ENCODE measurements around the gene ROBO4.

ROBO4 gene

GRCh38 chr11:124897674-124898262, at the start of gene ROBO4:
Gene ROBO4 (minus strand): TSS chr11:124897865. CDS start chr11:124897795, 70 bp downstream.
- no peak within 1 kb of the TSS for H3K9ac ChIP-seq (ENCODE audit: low read length)
- H3K36me3 ChIP-seq (replicated peaks; ENCODE audit: insufficient read depth, low read length) = no peaks in the 10 kb centered on the region
- no peak for DNase-seq
- H4K20me1 ChIP-seq (ENCODE audit: insufficient read depth, low read length) = no peaks in the 10 kb centered on the region
- no peak for TF ChIP-seq CTCF (IDR thresholded peaks at IDR 0.05; ENCODE audit: low read length)
- no peak for TF ChIP-seq EZH2phosphoT487 (IDR thresholded peaks at IDR 0.05; ENCODE audit: low read length)
- TF ChIP-seq EZH2 (optimal IDR thresholded peaks at IDR 0.05; ENCODE audit: low read depth, low read length) = no peak
- H3K9me3 ChIP-seq (replicated peaks; ENCODE audit: insufficient read depth, low read length) = no peaks in the 10 kb centered on the region
- no peaks in the 10 kb centered on the region for H3K79me2 ChIP-seq (ENCODE audit: low read length)
- H3K4me3 ChIP-seq (ENCODE audit: low read length) = no peak within 1 kb of the TSS
- H3K9me2 ChIP-seq (replicated peaks; ENCODE audit: insufficient read depth, low read length) = no peaks in the 10 kb centered on the region
- H3K4me1 ChIP-seq (ENCODE audit: low read length) = no peaks in the 10 kb centered on the region
- H3K27me3 ChIP-seq (replicated peaks; ENCODE audit: insufficient read depth, low read length) = no peaks in the 10 kb centered on the region
- H3F3A ChIP-seq (ENCODE audit: insufficient read depth, low read length) = no peaks in the 10 kb centered on the region
- no peak within 1 kb of the TSS for H3K4me2 ChIP-seq (ENCODE audit: low read depth, low read length)
- H3K27ac ChIP-seq (ENCODE audit: low read length) = no peak within 1 kb of the TSS
- no peak within 1 kb of the TSS for H2AFZ ChIP-seq (ENCODE audit: low read length)

- Histone ChIP-seq H3K4me2 (ENCODE audit: low read depth, low read length) (no peak overlapping the region), H3F3A (ENCODE audit: insufficient read depth, low read length) (no peaks in the 10 kb centered on the region), H3K9ac (ENCODE audit: low read length) (no peak overlapping the region), H3K27me3 (replicated peaks; ENCODE audit: insufficient read depth, low read length) (no peaks in the 10 kb centered on the region), H3K79me2 (ENCODE audit: low read length) (no peaks in the 10 kb centered on the region), H4K20me1 (ENCODE audit: insufficient read depth, low read length) (no peaks in the 10 kb centered on the region), H3K9me2 (replicated peaks; ENCODE audit: insufficient read depth, low read length) (no peaks in the 10 kb centered on the region), H3K36me3 (replicated peaks; ENCODE audit: insufficient read depth, low read length) (no peaks in the 10 kb centered on the region), H3K9me3 (replicated peaks; ENCODE audit: insufficient read depth, low read length) (no peaks in the 10 kb centered on the region), H3K4me1 (ENCODE audit: low read length) (no peaks in the 10 kb centered on the region), H3K4me3 (ENCODE audit: low read length) (no peak overlapping the region), H2AFZ (ENCODE audit: low read length) (no peak overlapping the region), H3K27ac (ENCODE audit: low read length) (no peak overlapping the region)
- DNase-seq = no peak
- no peak for TF ChIP-seq EZH2phosphoT487 (IDR thresholded peaks at IDR 0.05; ENCODE audit: low read length)
- no peak for TF ChIP-seq CTCF (IDR thresholded peaks at IDR 0.05; ENCODE audit: low read length)
- no peak for TF ChIP-seq EZH2 (optimal IDR thresholded peaks at IDR 0.05; ENCODE audit: low read depth, low read length)
Observed at GRCh38 chr11:124946735-124947141, 49.1 kb upstream of the ROBO4 start.

GRCh38 chr11:124945826-124946225, 48.2 kb upstream of the ROBO4 start:
- no peak overlapping the region for H2AFZ ChIP-seq (ENCODE audit: low read length)
- no peak overlapping the region for H3K4me3 ChIP-seq (ENCODE audit: low read length)
- no peaks in the 10 kb centered on the region for H3K4me1 ChIP-seq (ENCODE audit: low read length)
- no peaks in the 10 kb centered on the region for H3K36me3 ChIP-seq (replicated peaks; ENCODE audit: insufficient read depth, low read length)
- H3K9me2 ChIP-seq (replicated peaks; ENCODE audit: insufficient read depth, low read length) = no peaks in the 10 kb centered on the region
- H3K9ac ChIP-seq (ENCODE audit: low read length) = no peak overlapping the region
- no peaks in the 10 kb centered on the region for H4K20me1 ChIP-seq (ENCODE audit: insufficient read depth, low read length)
- DNase-seq = no peak
- no peak for TF ChIP-seq CTCF (IDR thresholded peaks at IDR 0.05; ENCODE audit: low read length)
- no peak for TF ChIP-seq EZH2 (optimal IDR thresholded peaks at IDR 0.05; ENCODE audit: low read depth, low read length)
- no peak for TF ChIP-seq EZH2phosphoT487 (IDR thresholded peaks at IDR 0.05; ENCODE audit: low read length)
- H3K27ac ChIP-seq (ENCODE audit: low read length) = no peak overlapping the region
- no peaks in the 10 kb centered on the region for H3K79me2 ChIP-seq (ENCODE audit: low read length)
- H3K27me3 ChIP-seq (replicated peaks; ENCODE audit: insufficient read depth, low read length) = no peaks in the 10 kb centered on the region
- H3K9me3 ChIP-seq (replicated peaks; ENCODE audit: insufficient read depth, low read length) = no peaks in the 10 kb centered on the region
- no peak overlapping the region for H3K4me2 ChIP-seq (ENCODE audit: low read depth, low read length)
- no peaks in the 10 kb centered on the region for H3F3A ChIP-seq (ENCODE audit: insufficient read depth, low read length)
